Osteoblast (primary cell): ENCODE results near the gene MRPS35. TPM values are rescaled to one million over a fixed set of nuclear protein-coding genes. Genes with fewer than 3 reads are reported as not detected.

Source experiments
- DNase-seq: peaks from one replicate; pipeline ENCODE4 v3.0.0; 2011; ENCODE audit warnings: low spot score, mixed read lengths; ENCODE audit not compliant: insufficient read length; ENCODE audit errors: missing footprints
- H2AFZ ChIP-seq: 2 replicates; pipeline ENCODE4 v1.6.0; 2011; ENCODE audit warnings: mild to moderate bottlenecking, low read length
- H3K27ac ChIP-seq: 2 replicates; pipeline ENCODE4 v1.5.1; 2011; ENCODE audit warnings: mild to moderate bottlenecking, low read depth, low read length, moderate library complexity
- H3K27me3 ChIP-seq: 2 replicates; pipeline ENCODE4 v1.6.0; 2012; ENCODE audit warnings: mild to moderate bottlenecking, control low read depth, inconsistent platforms, low read length, moderate library complexity; ENCODE audit not compliant: insufficient read depth
- H3K36me3 ChIP-seq: 2 replicates; pipeline ENCODE4 v1.5.1; 2011; ENCODE audit warnings: mild to moderate bottlenecking, low read length, control low read depth, moderate library complexity; ENCODE audit not compliant: insufficient read depth
- H3K4me1 ChIP-seq: 2 replicates; pipeline ENCODE4 v1.5.1; 2011; ENCODE audit warnings: mild to moderate bottlenecking, low read length, control low read depth, moderate library complexity; ENCODE audit not compliant: insufficient read depth
- H3K4me2 ChIP-seq: 2 replicates; pipeline ENCODE4 v1.6.0; 2011; ENCODE audit warnings: mild to moderate bottlenecking, low read length; ENCODE audit not compliant: insufficient read depth
- H3K4me3 ChIP-seq: fragments of 200-600 bp; sonication (generic); 3 replicates; pipeline ENCODE4 v1.5.1; 2012; ENCODE audit warnings: mild to moderate bottlenecking, low read length, inconsistent platforms; ENCODE audit not compliant: insufficient read depth
- H3K79me2 ChIP-seq: 2 replicates; pipeline ENCODE4 v1.6.0; 2012; ENCODE audit warnings: mild to moderate bottlenecking, low read length, control low read depth, inconsistent platforms; ENCODE audit not compliant: insufficient read depth
- H3K9me3 ChIP-seq: 2 replicates; pipeline ENCODE4 v1.5.1; 2011; ENCODE audit warnings: low read depth, low read length, control low read depth
- H4K20me1 ChIP-seq: 2 replicates; pipeline ENCODE4 v1.6.0; 2012; ENCODE audit warnings: mild to moderate bottlenecking, low read length, control low read depth; ENCODE audit not compliant: insufficient read depth
- CTCF ChIP-seq: IDR thresholded peaks from 2 replicates; pipeline ENCODE4 v1.5.1; 2011; ENCODE audit warnings: mild to moderate bottlenecking, low read depth, low read length, moderate library complexity; ENCODE audit errors: extremely low read depth
- total RNA-seq: library from RNA; depleted of rRNA; stranded (reverse); fragments of >200 nt; gene quantifications from 2 replicates; pipeline ENCODE4 v1.2.3, GENCODE V29; 2012

The MRPS35 gene
- 51.9 and 53.9 TPM in 2 replicates for total RNA-seq

GRCh38 chr12:27710592-27711316, at the start of gene MRPS35:
Gene MRPS35, plus strand, starts transcription at chr12:27710832. Its CDS starts 12 bp downstream, at chr12:27710844.
- H4K20me1 ChIP-seq: peaks cover 21% of the 10 kb centered on the region
- peak; percentile 92 for DNase-seq

GRCh38 chr12:27665704-27666103, 44.9 kb upstream of the MRPS35 start:
- Histone ChIP-seq H3K36me3 (peaks cover 69% of the 10 kb centered on the region), H3K79me2 (peaks cover 5% of the 10 kb centered on the region), H3K4me3 (no peak overlapping the region), H3K4me2 (no peak overlapping the region), H3K27me3 (no peaks in the 10 kb centered on the region), H3K9me3 (no peaks in the 10 kb centered on the region), H3K27ac (no peak overlapping the region), H4K20me1 (no peaks in the 10 kb centered on the region), H2AFZ (no peak overlapping the region), H3K4me1 (peaks cover 15% of the 10 kb centered on the region)
- DNase-seq: no peak
- TF ChIP-seq CTCF: no peak

More at GRCh38 chr12:27710592-27711316, at the start of gene MRPS35:
- Histone ChIP-seq H3K36me3 (peaks cover 4% of the 10 kb centered on the region), H3K27ac (peak within 1 kb of the TSS; percentile 94), H3K4me3 (peak within 1 kb of the TSS; percentile 94), H3K9me3 (no peaks in the 10 kb centered on the region), H3K79me2 (peaks cover 49% of the 10 kb centered on the region), H3K27me3 (no peaks in the 10 kb centered on the region), H3K4me1 (peaks cover 10% of the 10 kb centered on the region), H3K4me2 (peak within 1 kb of the TSS; percentile 99), H2AFZ (peak within 1 kb of the TSS; percentile 96)
- TF ChIP-seq CTCF: no peak

- Histone ChIP-seq H2AFZ (no peak overlapping the region), H3K36me3 (peaks cover 69% of the 10 kb centered on the region), H3K9me3 (no peaks in the 10 kb centered on the region), H3K4me1 (peaks cover 15% of the 10 kb centered on the region), H3K27ac (peak overlapping the region; percentile 83), H3K27me3 (no peaks in the 10 kb centered on the region), H4K20me1 (no peaks in the 10 kb centered on the region), H3K4me3 (no peak overlapping the region), H3K79me2 (peaks cover 5% of the 10 kb centered on the region), H3K4me2 (no peak overlapping the region)
- no peak for DNase-seq
- TF ChIP-seq CTCF: no peak
These were observed 44.1 kb upstream of the MRPS35 start for GRCh38 chr12:27666510-27666909.

GRCh38 chr12:27667540-27667939, 43.1 kb upstream of the MRPS35 start:
- Histone ChIP-seq H3K4me2 (peak overlapping the region; percentile 8), H3K9me3 (no peaks in the 10 kb centered on the region), H3K36me3 (peaks cover 67% of the 10 kb centered on the region), H3K4me1 (peaks cover 15% of the 10 kb centered on the region), H3K27me3 (no peaks in the 10 kb centered on the region), H2AFZ (no peak overlapping the region), H4K20me1 (no peaks in the 10 kb centered on the region), H3K79me2 (peaks cover 2% of the 10 kb centered on the region), H3K4me3 (no peak overlapping the region), H3K27ac (peak overlapping the region; percentile 83)
- TF ChIP-seq CTCF: no peak
- DNase-seq: peak; percentile 91
